K562 (cell line): ENCODE data around the gene EPHA2. TPM values are rescaled to one million over a fixed set of nuclear protein-coding genes. Genes with fewer than 3 reads are reported as not detected.
A peak's percentile ranks its signal among the peaks of the same experiment; 100 is the strongest.

Experiments used
- ATF2 ChIP-seq: sonication (generic); formaldehyde crosslinking; IDR thresholded peaks from 2 replicates; pipeline ENCODE4 v1.8.1; 2022; ENCODE audit warnings: missing genetic modification reagents
- COPS2 ChIP-seq: fragments of 450-650 bp; conservative IDR thresholded peaks from 2 replicates; pipeline ENCODE4 v1.6.1; 2016; ENCODE audit warnings: mild to moderate bottlenecking, moderate library complexity
- CTBP1 ChIP-seq: fragments of 450-650 bp; IDR thresholded peaks from 2 replicates; pipeline ENCODE4 v1.6.1; 2016; ENCODE audit warnings: borderline replicate concordance
- FOXP1 ChIP-seq: sonication (generic); formaldehyde crosslinking; IDR thresholded peaks from 2 replicates; pipeline ENCODE4 v1.8.0; 2022; ENCODE audit warnings: mild to moderate bottlenecking, missing genetic modification reagents
- GABPB2 ChIP-seq: fragments of 250-450 bp; sonication (Bioruptor Pico); conservative IDR thresholded peaks from 2 replicates; pipeline ENCODE4 v1.5.1; 2021; ENCODE audit warnings: mild to moderate bottlenecking
- HMGN3 ChIP-seq: IDR thresholded peaks from 2 replicates; pipeline ENCODE4 v1.6.1; 2011; ENCODE audit warnings: borderline replicate concordance, low read depth, mild to moderate bottlenecking, mixed read lengths, low read length; ENCODE audit not compliant: insufficient read length; ENCODE audit errors: extremely low read depth
- NFE2L1 ChIP-seq: fragments of 450-650 bp; IDR thresholded peaks from 2 replicates; pipeline ENCODE4 v1.6.1; 2016; ENCODE audit warnings: missing genetic modification characterization, low read depth, mild to moderate bottlenecking, missing compliant biosample characterization, moderate library complexity, borderline replicate concordance
- POLR2AphosphoS2 ChIP-seq: IDR thresholded peaks from 2 replicates; pipeline ENCODE4 v1.6.1; 2012; ENCODE audit warnings: low read length, improper control_type of control experiment
- RUNX1 ChIP-seq: sonication (generic); IDR thresholded peaks from 2 replicates; pipeline ENCODE4 v1.6.1; 2016; ENCODE audit warnings: antibody characterized with exemption, low read depth
- SAFB ChIP-seq: fragments of 200-400 bp; formaldehyde crosslinking; IDR thresholded peaks from 2 replicates; pipeline ENCODE4 v1.6.1; 2017; ENCODE audit warnings: low read depth, low read length, borderline replicate concordance
- SIRT6 ChIP-seq: IDR thresholded peaks from one replicate; pipeline ENCODE4 v1.6.1; 2012; ENCODE audit warnings: low read depth, mild to moderate bottlenecking, control low read depth, inconsistent platforms, low read length, moderate library complexity
- TARDBP ChIP-seq: fragments of 450-650 bp; IDR thresholded peaks from 2 replicates; pipeline ENCODE4 v1.6.1; 2016
- TEAD4 ChIP-seq, 2 experiments: sonication (generic) in 1 of 2; formaldehyde crosslinking in 1 of 2; IDR thresholded peaks; 2 replicates each; pipeline versions ENCODE4 v1.6.1 to v1.8.0; 2012 to 2022; ENCODE audit warnings: borderline replicate concordance in 1 of 2, inconsistent platforms in 1 of 2, low read length in 1 of 2, mild to moderate bottlenecking in 1 of 2, missing genetic modification reagents in 1 of 2
- ZNF274 ChIP-seq: IDR thresholded peaks from 2 replicates; pipeline ENCODE4 v1.6.1; 2011; ENCODE audit warnings: low read depth, mild to moderate bottlenecking, low read length, moderate library complexity, borderline replicate concordance
- ZNF589 ChIP-seq: fragments of 200-800 bp; sonication (Bioruptor generic); IDR thresholded peaks from 2 replicates; pipeline ENCODE4 v1.6.1; 2016; ENCODE audit warnings: low read depth, missing genetic modification characterization, missing compliant biosample characterization
- polyA plus RNA-seq, 8 experiments: library from polyadenylated mRNA; depleted of rRNA in 4 of 8; stranded (reverse) in 5 of 8; unstranded in 3 of 8; fragments of >200 nt; fragmentation: Nextera tagmentation in 2 of 8; fragmentation: Illumina TruSeq in 1 of 8; extraction: Ambion mirVana in 2 of 8; extraction: Trizol in 1 of 8; gene quantifications; 2 replicates each; pipeline versions ENCODE4 v1.2.1 to v1.2.3, GENCODE V29; 2011 to 2014; ENCODE audit warnings: inconsistent platforms in 1 of 8, missing spikeins in 1 of 8
- total RNA-seq, 7 experiments: library from RNA; depleted of rRNA in 6 of 7; stranded (reverse); fragments of >200 nt in 6 of 7; fragmentation: Illumina TruSeq in 2 of 7; extraction: Trizol in 2 of 7; gene quantifications; 2 replicates each; pipeline versions ENCODE4 v1.2.1 to v1.2.3, GENCODE V29; 2011 to 2021; ENCODE audit warnings: low replicate concordance in 1 of 7
- TF ChIP-seq, protein P1 (sequence below): fragments of 450-650 bp; IDR thresholded peaks from 2 replicates; pipeline ENCODE4 v1.6.1; 2016; ENCODE audit warnings: low read depth
- TF ChIP-seq, protein P2 (sequence below): sonication (generic); IDR thresholded peaks from 2 replicates; pipeline ENCODE4 v1.6.1; 2016

EPHA2 gene
- total and polyA plus RNA-seq, 9 of the 15 experiments (the other 6 are each of a cell fraction or from before 2014, with no cell fraction given) = 0.04 to 0.40 (median 0.07) TPM; not detected in 4

DNA sequence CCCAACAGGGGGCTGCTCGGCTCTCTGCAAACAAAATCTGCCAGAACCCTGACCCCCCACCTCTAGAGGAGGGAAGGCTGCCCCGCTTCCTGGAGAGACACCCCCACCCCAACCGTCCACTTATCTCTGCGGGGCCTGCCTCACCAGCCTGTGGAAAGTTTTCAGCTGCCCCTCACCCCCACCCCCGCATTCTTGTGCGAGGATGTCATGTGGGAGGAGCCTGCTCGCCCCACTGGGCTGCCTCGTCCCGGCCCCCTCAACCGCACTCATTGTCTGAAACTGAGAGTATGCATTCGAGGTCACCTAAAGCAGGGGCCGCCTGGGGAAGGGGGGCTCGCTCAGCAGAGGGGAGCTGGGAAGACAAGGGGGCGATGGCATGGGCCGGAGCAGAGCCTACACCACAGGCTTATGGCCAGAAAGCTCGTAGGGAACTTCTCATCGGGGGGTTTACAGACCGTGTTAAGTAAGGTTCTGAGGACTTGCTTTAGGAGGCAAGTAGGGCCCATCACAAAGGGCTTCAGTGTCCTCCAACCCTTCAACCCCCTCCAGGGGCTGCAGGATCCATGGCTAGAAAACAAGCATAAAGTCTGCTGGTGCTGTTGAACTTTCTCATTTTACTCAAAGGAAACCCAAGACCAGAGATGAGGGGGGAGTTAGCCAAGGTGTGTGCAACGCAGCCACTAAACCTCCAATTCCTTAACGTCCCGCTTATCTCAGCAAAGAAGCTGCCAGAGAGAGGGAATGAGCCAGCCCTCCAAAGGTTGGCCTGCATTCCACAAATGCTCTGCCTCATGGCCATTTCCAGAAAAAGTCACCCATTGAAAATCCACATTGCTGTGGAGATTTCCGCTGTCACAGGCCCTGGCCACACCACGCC, 9.4 kb downstream of the EPHA2 start (continued):
- TF ChIP-seq CTBP1 = no peak
- no peak for TF ChIP-seq GABPB2 (CRISPR knock-in tag)
- peak; percentile 88 for TF ChIP-seq HMGN3
- no peak for TF ChIP-seq FOXP1
- TF ChIP-seq COPS2 = no peak
- TF ChIP-seq TARDBP = 0 out of 2 replicates have a peak, but pooled peaks have one; percentile 43
- no peak for TF ChIP-seq ZNF274
- no peak for TF ChIP-seq SIRT6
- TF ChIP-seq POLR2AphosphoS2 = no peak
- TF ChIP-seq NFE2L1 = no peak
- TF ChIP-seq ZNF589 (CRISPR knock-in tag) = no peak
- peak; percentile 94 for TF ChIP-seq TEAD4 (IDR thresholded peaks at IDR 0.05; ENCODE audit: low read length)
- peak; percentile 87; the same call in 1 of the 2 replicates for TF ChIP-seq TEAD4 (CRISPR knock-in tag; IDR thresholded peaks at IDR 0.05; ENCODE audit: borderline replicate concordance)
- TF ChIP-seq ATF2 = peak; percentile 73; the same call in 1 of the 2 replicates
- TF ChIP-seq RUNX1 = peak; percentile 22; the same call in 1 of the 2 replicates
- peak; percentile 53; the same call in 1 of the 2 replicates for TF ChIP-seq SAFB
- TF ChIP-seq, protein P1, sequence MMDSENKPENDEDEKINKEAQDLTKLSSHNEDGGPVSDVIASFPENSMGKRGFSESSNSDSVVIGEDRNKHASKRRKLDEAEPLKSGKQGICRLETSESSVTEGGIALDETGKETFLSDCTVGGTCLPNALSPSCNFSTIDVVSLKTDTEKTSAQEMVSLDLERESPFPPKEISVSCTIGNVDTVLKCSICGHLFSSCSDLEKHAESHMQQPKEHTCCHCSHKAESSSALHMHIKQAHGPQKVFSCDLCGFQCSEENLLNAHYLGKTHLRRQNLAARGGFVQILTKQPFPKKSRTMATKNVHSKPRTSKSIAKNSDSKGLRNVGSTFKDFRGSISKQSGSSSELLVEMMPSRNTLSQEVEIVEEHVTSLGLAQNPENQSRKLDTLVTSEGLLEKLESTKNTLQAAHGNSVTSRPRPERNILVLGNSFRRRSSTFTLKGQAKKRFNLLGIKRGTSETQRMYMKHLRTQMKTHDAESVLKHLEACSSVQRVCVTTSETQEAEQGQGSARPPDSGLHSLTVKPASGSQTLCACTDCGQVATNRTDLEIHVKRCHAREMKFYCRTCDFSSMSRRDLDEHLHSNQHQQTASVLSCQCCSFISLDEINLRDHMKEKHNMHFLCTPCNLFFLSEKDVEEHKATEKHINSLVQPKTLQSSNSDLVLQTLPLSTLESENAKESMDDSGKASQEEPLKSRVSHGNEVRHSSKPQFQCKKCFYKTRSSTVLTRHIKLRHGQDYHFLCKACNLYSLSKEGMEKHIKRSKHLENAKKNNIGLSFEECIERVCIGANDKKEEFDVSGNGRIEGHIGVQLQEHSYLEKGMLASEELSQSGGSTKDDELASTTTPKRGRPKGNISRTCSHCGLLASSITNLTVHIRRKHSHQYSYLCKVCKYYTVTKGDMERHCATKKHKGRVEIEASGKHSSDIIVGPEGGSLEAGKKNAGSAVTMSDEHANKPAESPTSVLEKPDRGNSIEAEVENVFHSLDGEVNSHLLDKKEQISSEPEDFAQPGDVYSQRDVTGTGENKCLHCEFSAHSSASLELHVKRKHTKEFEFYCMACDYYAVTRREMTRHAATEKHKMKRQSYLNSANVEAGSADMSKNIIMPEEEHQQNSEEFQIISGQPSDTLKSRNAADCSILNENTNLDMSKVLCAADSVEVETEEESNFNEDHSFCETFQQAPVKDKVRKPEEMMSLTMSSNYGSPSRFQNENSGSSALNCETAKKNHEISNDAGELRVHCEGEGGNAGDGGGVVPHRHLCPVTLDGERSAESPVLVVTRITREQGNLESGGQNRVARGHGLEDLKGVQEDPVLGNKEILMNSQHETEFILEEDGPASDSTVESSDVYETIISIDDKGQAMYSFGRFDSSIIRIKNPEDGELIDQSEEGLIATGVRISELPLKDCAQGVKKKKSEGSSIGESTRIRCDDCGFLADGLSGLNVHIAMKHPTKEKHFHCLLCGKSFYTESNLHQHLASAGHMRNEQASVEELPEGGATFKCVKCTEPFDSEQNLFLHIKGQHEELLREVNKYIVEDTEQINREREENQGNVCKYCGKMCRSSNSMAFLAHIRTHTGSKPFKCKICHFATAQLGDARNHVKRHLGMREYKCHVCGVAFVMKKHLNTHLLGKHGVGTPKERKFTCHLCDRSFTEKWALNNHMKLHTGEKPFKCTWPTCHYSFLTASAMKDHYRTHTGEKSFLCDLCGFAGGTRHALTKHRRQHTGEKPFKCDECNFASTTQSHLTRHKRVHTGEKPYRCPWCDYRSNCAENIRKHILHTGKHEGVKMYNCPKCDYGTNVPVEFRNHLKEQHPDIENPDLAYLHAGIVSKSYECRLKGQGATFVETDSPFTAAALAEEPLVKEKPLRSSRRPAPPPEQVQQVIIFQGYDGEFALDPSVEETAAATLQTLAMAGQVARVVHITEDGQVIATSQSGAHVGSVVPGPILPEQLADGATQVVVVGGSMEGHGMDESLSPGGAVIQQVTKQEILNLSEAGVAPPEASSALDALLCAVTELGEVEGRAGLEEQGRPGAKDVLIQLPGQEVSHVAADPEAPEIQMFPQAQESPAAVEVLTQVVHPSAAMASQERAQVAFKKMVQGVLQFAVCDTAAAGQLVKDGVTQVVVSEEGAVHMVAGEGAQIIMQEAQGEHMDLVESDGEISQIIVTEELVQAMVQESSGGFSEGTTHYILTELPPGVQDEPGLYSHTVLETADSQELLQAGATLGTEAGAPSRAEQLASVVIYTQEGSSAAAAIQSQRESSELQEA = no peak
- TF ChIP-seq, protein P2, sequence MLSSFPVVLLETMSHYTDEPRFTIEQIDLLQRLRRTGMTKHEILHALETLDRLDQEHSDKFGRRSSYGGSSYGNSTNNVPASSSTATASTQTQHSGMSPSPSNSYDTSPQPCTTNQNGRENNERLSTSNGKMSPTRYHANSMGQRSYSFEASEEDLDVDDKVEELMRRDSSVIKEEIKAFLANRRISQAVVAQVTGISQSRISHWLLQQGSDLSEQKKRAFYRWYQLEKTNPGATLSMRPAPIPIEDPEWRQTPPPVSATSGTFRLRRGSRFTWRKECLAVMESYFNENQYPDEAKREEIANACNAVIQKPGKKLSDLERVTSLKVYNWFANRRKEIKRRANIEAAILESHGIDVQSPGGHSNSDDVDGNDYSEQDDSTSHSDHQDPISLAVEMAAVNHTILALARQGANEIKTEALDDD = no peak
